HG02884 (cell line): ENCODE measurements around the gene ANK2.

Experiments used
- ATAC-seq: cut with Tn5 transposase; IDR thresholded peaks from one replicate; pipeline ENCODE4 v1.9.1; 2021; ENCODE audit warnings: mild to moderate bottlenecking, moderate library complexity; ENCODE audit not compliant: unreplicated experiment

ANK2 gene

GRCh38 chr4:113278324-113278934, 229.0 kb downstream of the ANK2 start:
- ATAC-seq, result peak; percentile 99

GRCh38 chr4:113285501-113285900, 236.0 kb downstream of the ANK2 start:
- ATAC-seq, result no peak

DNA sequence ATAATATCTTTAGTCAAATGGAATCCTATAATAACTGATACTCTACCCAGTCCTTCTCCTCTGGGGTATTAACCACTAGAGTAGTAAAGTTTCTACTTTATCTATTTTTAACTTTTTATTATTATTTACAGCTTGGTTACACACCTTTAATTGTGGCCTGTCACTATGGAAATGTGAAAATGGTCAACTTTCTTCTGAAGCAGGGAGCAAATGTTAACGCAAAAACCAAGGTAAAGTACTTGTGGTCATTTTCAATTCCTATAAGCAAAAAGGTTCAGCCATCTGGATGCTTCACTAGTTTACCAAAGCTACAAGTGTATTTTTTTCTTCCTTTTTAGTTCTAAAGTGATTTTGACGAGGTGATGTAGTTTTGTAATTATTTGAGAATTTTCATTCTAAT, 238.8 kb downstream of the ANK2 start:
- no peak for ATAC-seq

- ATAC-seq, result no peak
Measured at GRCh38 chr4:113288696-113289095, 239.2 kb downstream of the ANK2 start.

DNA sequence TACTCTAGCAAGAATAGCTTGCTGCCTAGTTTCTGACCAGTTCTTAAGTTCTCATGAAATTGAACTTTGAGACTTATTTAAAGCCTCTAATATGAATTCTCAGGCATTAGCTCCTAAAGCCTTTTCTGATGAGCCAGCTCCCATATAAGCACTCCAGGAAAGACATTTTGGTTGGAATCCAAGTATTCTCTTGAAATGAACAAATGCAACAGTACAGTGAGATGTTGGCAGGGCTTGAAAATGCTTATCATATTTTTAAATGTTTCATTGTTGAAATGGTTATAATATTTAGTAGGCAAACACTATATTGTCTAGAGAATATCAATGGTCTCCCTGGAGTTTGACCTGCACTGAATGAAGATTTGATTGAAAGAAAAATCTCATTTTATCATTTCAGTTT, 240.3 kb downstream of the ANK2 start:
- ATAC-seq, result no peak

- ATAC-seq, result no peak
Measured at GRCh38 chr4:113290666-113291065, 241.2 kb downstream of the ANK2 start.

DNA sequence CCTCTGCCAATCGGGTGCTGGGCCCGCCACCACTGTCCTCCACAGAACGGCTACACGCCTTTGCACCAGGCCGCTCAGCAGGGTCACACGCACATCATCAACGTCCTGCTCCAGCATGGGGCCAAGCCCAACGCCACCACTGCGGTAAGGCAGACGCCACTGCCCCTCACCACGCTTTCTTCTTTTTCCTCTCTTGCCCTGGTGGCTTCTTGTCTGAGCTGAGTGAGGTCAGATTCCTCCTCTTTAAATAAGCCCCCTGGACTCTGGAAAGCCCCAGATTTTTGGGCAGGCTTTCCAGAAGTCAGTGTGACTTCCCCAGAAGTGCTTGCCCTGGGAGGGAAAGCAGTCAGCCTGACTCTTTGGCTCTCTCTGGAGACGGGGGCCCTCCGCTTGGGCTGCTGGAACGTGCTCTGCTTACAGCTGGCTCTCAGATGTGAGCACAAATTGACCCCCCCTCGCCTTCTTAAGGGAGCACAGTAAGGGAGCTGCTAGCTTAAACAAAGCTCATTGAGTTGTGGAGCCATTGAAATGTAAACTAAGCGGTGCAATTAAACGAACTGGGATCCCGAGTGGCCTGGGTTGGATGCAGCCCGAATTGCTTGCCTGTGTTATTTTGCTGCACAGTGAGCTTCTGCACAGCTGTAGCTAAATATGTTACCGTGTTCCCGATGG, 243.1 kb downstream of the ANK2 start:
- ATAC-seq, result no peak

- no peak for ATAC-seq
Measured at GRCh38 chr4:113293043-113293560, 243.6 kb downstream of the ANK2 start.

- no peak for ATAC-seq
Measured at GRCh38 chr4:113293674-113294073, 244.2 kb downstream of the ANK2 start.

GRCh38 chr4:113294908-113295307, 245.5 kb downstream of the ANK2 start:
- ATAC-seq, result no peak

GRCh38 chr4:113300471-113300928, 251.0 kb downstream of the ANK2 start:
- no peak for ATAC-seq

GRCh38 chr4:113302051-113302450, 252.6 kb downstream of the ANK2 start:
- no peak for ATAC-seq

- no peak for ATAC-seq
Measured at GRCh38 chr4:113303315-113303714, 253.9 kb downstream of the ANK2 start.

GRCh38 chr4:113311047-113311446, 261.6 kb downstream of the ANK2 start:
- ATAC-seq, result no peak

DNA sequence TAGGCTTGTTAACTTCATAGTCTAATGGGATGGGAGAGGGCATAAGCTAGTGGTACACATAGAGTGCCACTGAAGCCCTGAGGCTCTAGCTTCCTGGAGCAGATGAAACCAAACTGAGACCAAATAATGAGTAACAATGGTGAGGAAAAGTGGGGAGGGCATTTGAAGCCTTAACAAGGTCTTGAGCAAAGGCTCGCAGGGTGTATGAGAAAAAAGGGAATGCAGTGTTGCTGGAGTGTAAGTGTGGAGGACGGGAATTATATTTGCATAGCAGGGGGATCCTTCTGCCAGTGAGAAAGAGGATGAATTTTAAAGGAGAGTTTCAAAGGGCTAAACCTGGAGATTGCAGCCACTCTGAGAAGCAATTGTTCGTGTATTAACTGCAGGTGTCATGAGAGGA, 263.1 kb downstream of the ANK2 start:
- ATAC-seq, result no peak

GRCh38 chr4:113314426-113314825, 265.0 kb downstream of the ANK2 start:
- ATAC-seq, result no peak

DNA sequence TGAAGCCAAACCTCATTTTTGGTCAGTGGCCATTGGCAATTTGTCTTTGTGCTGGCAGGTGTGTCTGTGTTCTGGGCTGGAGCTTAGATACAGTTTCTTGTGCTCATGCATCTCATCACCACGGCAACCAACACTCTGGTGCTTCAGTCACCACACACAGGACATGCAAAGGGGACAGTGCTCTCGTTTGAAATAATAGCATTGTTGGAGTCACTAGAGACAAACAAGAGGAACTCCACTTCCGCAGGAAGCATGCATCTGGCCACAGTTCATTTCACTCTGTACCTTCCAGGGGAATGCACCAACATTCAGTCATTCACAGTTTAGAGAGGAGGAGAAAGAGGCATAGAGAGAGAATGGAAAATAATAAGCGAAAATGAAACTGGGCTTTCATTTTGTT, 267.4 kb downstream of the ANK2 start:
- peak; percentile 91 for ATAC-seq

DNA sequence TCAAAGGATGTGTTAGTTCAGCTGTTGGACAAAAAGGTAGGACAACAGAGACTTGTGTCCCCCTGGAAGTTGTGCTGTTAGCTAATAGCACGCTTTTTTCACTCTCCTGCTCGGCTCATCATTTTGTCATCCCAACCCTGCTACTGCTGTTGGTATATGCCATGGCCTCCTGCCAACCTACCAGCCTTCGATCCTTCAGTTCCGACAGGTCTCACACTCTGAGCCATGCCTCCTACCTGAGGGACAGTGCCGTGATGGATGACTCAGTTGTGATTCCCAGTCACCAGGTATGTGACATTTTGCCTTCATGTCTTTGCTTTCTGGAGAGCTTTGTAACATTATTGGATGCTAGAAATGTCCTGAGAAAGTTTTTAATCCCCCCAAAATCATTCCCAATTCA, 268.1 kb downstream of the ANK2 start:
- no peak for ATAC-seq

GRCh38 chr4:113322736-113323135, 273.3 kb downstream of the ANK2 start:
- no peak for ATAC-seq

- ATAC-seq, result no peak
Measured at GRCh38 chr4:113325876-113326615, 276.6 kb downstream of the ANK2 start.

DNA sequence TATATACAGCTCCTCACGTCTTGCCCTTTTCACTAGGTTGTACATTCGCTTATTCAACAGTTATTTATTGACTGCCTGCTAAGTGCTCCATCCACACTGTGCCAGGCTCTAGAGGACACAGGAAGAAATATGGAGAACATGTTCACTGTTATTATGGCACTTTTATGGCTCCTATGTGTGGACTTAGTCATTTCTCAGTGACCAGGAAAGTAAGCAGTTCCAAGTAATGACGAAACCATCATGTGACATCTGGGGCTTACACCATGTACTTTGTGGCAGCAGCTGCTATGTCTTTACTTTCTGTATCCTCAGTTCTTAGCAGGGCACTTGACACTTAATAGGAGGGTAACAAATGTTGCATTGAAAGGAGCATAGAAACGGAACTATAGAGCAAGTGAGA, 278.0 kb downstream of the ANK2 start:
- no peak for ATAC-seq

- no peak for ATAC-seq
Measured at GRCh38 chr4:113328514-113328913, 279.1 kb downstream of the ANK2 start.
